Ishikawa (cell line): Measurements from ENCODE around the gene CCNYL1.

ENCODE experiments used
- CEBPB ChIP-seq: IDR thresholded peaks from 2 replicates; pipeline ENCODE4 v1.6.1; 2012
- CREB1 ChIP-seq: IDR thresholded peaks from 2 replicates; pipeline ENCODE4 v1.6.1; 2012; ENCODE audit warnings: low read depth
- EGR1 ChIP-seq: IDR thresholded peaks from 2 replicates; pipeline ENCODE4 v1.6.1; 2012
- EP300 ChIP-seq: IDR thresholded peaks from 2 replicates; pipeline ENCODE4 v1.6.1; 2012; ENCODE audit warnings: borderline replicate concordance
- FOXM1 ChIP-seq: IDR thresholded peaks from 2 replicates; pipeline ENCODE4 v1.6.1; 2012; ENCODE audit warnings: low read depth, borderline replicate concordance
- MAX ChIP-seq: IDR thresholded peaks from 2 replicates; pipeline ENCODE4 v1.6.1; 2012
- NFIC ChIP-seq: IDR thresholded peaks from 2 replicates; pipeline ENCODE4 v1.6.1; 2012
- RAD21 ChIP-seq: IDR thresholded peaks from 2 replicates; pipeline ENCODE4 v1.6.1; 2012; ENCODE audit warnings: low read depth
- REST ChIP-seq: IDR thresholded peaks from 2 replicates; pipeline ENCODE4 v1.6.1; 2012; ENCODE audit warnings: low read depth, mild to moderate bottlenecking
- TAF1 ChIP-seq: IDR thresholded peaks from 2 replicates; pipeline ENCODE4 v1.6.1; 2012; ENCODE audit warnings: low read depth, mild to moderate bottlenecking
- TCF12 ChIP-seq: IDR thresholded peaks from 2 replicates; pipeline ENCODE4 v1.6.1; 2012; ENCODE audit warnings: low read depth
- TEAD4 ChIP-seq: IDR thresholded peaks from 2 replicates; pipeline ENCODE4 v1.6.1; 2012
- USF1 ChIP-seq: IDR thresholded peaks from 2 replicates; pipeline ENCODE4 v1.6.1; 2012
- YY1 ChIP-seq: IDR thresholded peaks from 2 replicates; pipeline ENCODE4 v1.6.1; 2012; ENCODE audit warnings: low read depth
- ZBTB7A ChIP-seq: IDR thresholded peaks from 2 replicates; pipeline ENCODE4 v1.6.1; 2012; ENCODE audit warnings: low read depth

The CCNYL1 gene

GRCh38 chr2:207729465-207729998 is 18.1 kb downstream of the CCNYL1 start:
- TF ChIP-seq TAF1 (no peak), RAD21 (no peak), NFIC (no peak), TCF12 (no peak), REST (no peak), ZBTB7A (no peak), CREB1 (no peak)

GRCh38 chr2:207731138-207731537 is 19.7 kb downstream of the CCNYL1 start:
- TF ChIP-seq TEAD4 (no peak), FOXM1 (no peak), NFIC (no peak), ZBTB7A (no peak)

- TF ChIP-seq RAD21 (no peak), CEBPB (no peak), USF1 (no peak), EP300 (no peak), NFIC (no peak), TAF1 (no peak), CREB1 (no peak), TCF12 (no peak), FOXM1 (no peak), YY1 (no peak), EGR1 (no peak)
These were observed 22.3 kb downstream of the CCNYL1 start for GRCh38 chr2:207733597-207734240.

- TF ChIP-seq TAF1: no peak
- TF ChIP-seq RAD21: peak; percentile 66
These were observed 22.8 kb downstream of the CCNYL1 start for GRCh38 chr2:207734264-207734635.

GRCh38 chr2:207734636-207735512 is 23.4 kb downstream of the CCNYL1 start:
- TF ChIP-seq ZBTB7A (no peak), RAD21 (no peak), TAF1 (no peak), REST (no peak), YY1 (no peak), CEBPB (no peak)

- TF ChIP-seq EGR1 (no peak), TEAD4 (no peak), YY1 (no peak)
These were observed 32.1 kb downstream of the CCNYL1 start for GRCh38 chr2:207743514-207743913.

GRCh38 chr2:207744050-207744449 is 32.6 kb downstream of the CCNYL1 start:
- TF ChIP-seq ZBTB7A (no peak), TEAD4 (no peak), TAF1 (no peak), REST (no peak), NFIC (no peak), USF1 (no peak), EGR1 (no peak), CREB1 (no peak), MAX (no peak)
